GM18867 (cell line): ENCODE results near the gene GLRA2.

ENCODE experiments used
- ATAC-seq: cut with Tn5 transposase; IDR thresholded peaks from one replicate; pipeline ENCODE4 v1.9.1; 2021; ENCODE audit warnings: mild to moderate bottlenecking, moderate library complexity; ENCODE audit not compliant: unreplicated experiment

Gene GLRA2

GRCh38 chrX:14694611-14695010, 165.3 kb downstream of the GLRA2 start:
- no peak for ATAC-seq

GRCh38 chrX:14697451-14697850, 168.1 kb downstream of the GLRA2 start:
- peak; percentile 97 for ATAC-seq

GRCh38 chrX:14698790-14699189, 169.5 kb downstream of the GLRA2 start:
- no peak for ATAC-seq

- no peak for ATAC-seq
Observed at GRCh38 chrX:14700982-14701381, 171.6 kb downstream of the GLRA2 start.

- no peak for ATAC-seq
Observed at GRCh38 chrX:14702145-14702544, 172.8 kb downstream of the GLRA2 start.

GRCh38 chrX:14712096-14712495, 182.8 kb downstream of the GLRA2 start:
- ATAC-seq, result no peak

GRCh38 chrX:14717949-14718348, 188.6 kb downstream of the GLRA2 start:
- no peak for ATAC-seq

- no peak for ATAC-seq
Observed at GRCh38 chrX:14718403-14718802, 189.1 kb downstream of the GLRA2 start.

GRCh38 chrX:14729058-14729457, 199.7 kb downstream of the GLRA2 start:
- no peak for ATAC-seq

GRCh38 chrX:14738643-14739042, 209.3 kb downstream of the GLRA2 start:
- no peak for ATAC-seq

- ATAC-seq, result no peak
Observed at GRCh38 chrX:14753441-14753840, 224.1 kb downstream of the GLRA2 start.

GRCh38 chrX:14758029-14758491, 228.7 kb downstream of the GLRA2 start:
- no peak for ATAC-seq

GRCh38 chrX:14775416-14775815, 246.1 kb downstream of the GLRA2 start:
- no peak for ATAC-seq

- ATAC-seq, result no peak
Observed at GRCh38 chrX:14776901-14777300, 247.6 kb downstream of the GLRA2 start.

GRCh38 chrX:14777525-14777924, 248.2 kb downstream of the GLRA2 start:
- no peak for ATAC-seq

- ATAC-seq, result no peak
Observed at GRCh38 chrX:14779580-14779979, 250.2 kb downstream of the GLRA2 start.
